OCI-LY3 (cell line): ENCODE data around the gene GSTM4.

Experiments used
- H2AFZ ChIP-seq: fragments of 200-600, 300-600 bp; shearing (Covaris generic); 2 replicates; pipeline ENCODE4 v1.6.0; 2014; ENCODE audit warnings: antibody characterized with exemption, low read depth, low read length
- H3K27ac ChIP-seq: fragments of 200-600, 300-600 bp; sonication (generic); 2 replicates; pipeline ENCODE4 v1.5.1; 2014; ENCODE audit warnings: mild to moderate bottlenecking, low read length, moderate library complexity, mixed read lengths
- H3K27me3 ChIP-seq: fragments of 200-600, 300-600 bp; sonication (generic); 2 replicates; pipeline ENCODE4 v1.6.1; 2014; ENCODE audit warnings: low read depth, low read length, mixed read lengths
- H3K36me3 ChIP-seq: fragments of 200-600, 300-600 bp; sonication (generic); replicated peaks from 2 replicates; pipeline ENCODE3; 2014; ENCODE audit warnings: low read depth, low read length, mixed read lengths
- H3K4me1 ChIP-seq: fragments of 300-600, 200-600 bp; sonication (generic); 2 replicates; pipeline ENCODE4 v1.6.1; 2014; ENCODE audit warnings: low read length, mixed read lengths
- H3K4me2 ChIP-seq: fragments of 200-600, 300-600 bp; sonication (generic); 2 replicates; pipeline ENCODE4 v1.6.1; 2014; ENCODE audit warnings: low read length, mixed read lengths
- H3K4me3 ChIP-seq: fragments of 300-600, 200-600 bp; sonication (generic); 2 replicates; pipeline ENCODE4 v1.5.1; 2014; ENCODE audit warnings: antibody characterized with exemption, mild to moderate bottlenecking, low read length, moderate library complexity
- H3K79me2 ChIP-seq: fragments of 300-600, 200-600 bp; shearing (Covaris generic); 2 replicates; pipeline ENCODE4 v1.6.1; 2014; ENCODE audit warnings: mild to moderate bottlenecking, low read length, mixed read lengths
- H3K9ac ChIP-seq: fragments of 300-600, 200-600 bp; shearing (Covaris generic); 2 replicates; pipeline ENCODE4 v1.6.0; 2014; ENCODE audit warnings: mild to moderate bottlenecking, low read length, moderate library complexity
- H3K9me3 ChIP-seq: fragments of 200-600, 300-600 bp; shearing (Covaris generic); 2 replicates; pipeline ENCODE4 v1.6.1; 2014; ENCODE audit warnings: low read length, mixed read lengths; ENCODE audit not compliant: insufficient read depth
- H4K20me1 ChIP-seq: fragments of 200-600, 300-600 bp; sonication (generic); 2 replicates; pipeline ENCODE4 v1.6.1; 2016; ENCODE audit warnings: low read length, mixed read lengths; ENCODE audit not compliant: insufficient read depth
- CTCF ChIP-seq: fragments of 200-600, 300-600 bp; sonication (generic); IDR thresholded peaks from 2 replicates; pipeline ENCODE4 v1.5.1; 2014; ENCODE audit warnings: antibody characterized with exemption, low read length, low read depth
- EZH2phosphoT487 ChIP-seq: fragments of 200-600 bp; shearing (Covaris generic); IDR thresholded peaks from 2 replicates; pipeline ENCODE4 v1.6.1; 2018; ENCODE audit warnings: antibody characterized with exemption, mixed run types, low read depth

Gene GSTM4

DNA sequence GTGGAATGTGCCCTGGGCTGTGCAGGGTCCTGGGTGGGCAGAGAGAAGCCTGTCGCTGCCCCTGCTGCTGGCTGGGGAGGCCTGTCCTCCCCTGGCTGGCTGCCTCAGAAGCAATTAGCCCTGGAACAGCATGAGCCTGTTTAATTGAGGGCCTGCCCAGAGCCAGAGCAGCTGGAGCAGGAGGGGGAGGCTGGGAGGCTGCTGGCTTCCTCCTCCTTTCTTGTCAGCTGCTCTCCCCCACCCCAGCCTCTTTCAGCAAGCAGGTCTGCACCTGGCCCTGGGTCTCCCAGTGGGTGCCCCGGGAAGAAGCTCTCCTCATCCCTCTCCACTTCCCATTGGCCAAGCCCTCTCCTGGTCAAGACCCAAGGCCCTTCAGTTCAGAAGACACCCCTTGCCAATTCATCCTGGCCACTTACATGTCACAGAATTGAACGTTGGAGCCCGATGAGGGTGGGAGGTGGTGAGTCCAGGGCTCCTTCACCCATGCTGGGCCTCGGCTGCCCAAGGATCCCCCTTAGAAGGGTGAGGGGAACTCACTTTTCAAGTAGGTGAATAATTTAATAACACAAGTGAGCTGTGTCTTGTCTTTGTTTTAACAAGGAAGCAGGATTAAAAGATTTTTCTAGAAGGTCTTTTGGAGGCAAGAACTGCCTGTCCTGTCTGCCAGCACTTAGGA lies 23.1 kb upstream of the GSTM4 start:
- no peak overlapping the region for H3K27ac ChIP-seq
- TF ChIP-seq CTCF (no peak), EZH2phosphoT487 (no peak)
- no peaks in the 10 kb centered on the region for H3K27me3 ChIP-seq
- H3K79me2 ChIP-seq: no peaks in the 10 kb centered on the region
- H2AFZ ChIP-seq: no peak overlapping the region
- H3K36me3 ChIP-seq: peaks cover 8% of the 10 kb centered on the region
- H3K4me3 ChIP-seq: no peak overlapping the region
- no peaks in the 10 kb centered on the region for H3K9me3 ChIP-seq
- H3K4me1 ChIP-seq: peaks cover 24% of the 10 kb centered on the region
- H3K4me2 ChIP-seq: no peak overlapping the region
- no peaks in the 10 kb centered on the region for H4K20me1 ChIP-seq
- no peak overlapping the region for H3K9ac ChIP-seq

DNA sequence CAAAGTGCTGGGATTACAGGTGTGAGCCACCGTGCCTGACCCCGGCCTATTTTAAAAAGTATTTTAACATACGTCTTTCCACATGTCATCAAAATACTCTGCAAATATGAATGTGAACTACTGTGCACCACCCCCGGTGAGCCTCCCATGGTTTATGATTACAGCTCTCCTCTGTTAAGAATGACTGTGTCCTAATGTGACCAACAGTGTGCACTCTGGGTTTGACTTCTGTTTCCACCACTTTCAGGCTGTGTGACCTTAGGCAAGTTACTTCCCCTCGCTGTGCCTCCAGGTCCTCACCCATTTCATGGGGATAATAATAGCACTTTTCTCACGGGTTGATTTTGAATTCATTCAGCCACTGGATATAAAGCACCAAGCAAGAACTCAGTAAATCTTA lies 21.6 kb upstream of the GSTM4 start:
- Histone ChIP-seq H3K4me3 (peak overlapping the region; percentile 53), H3K9ac (no peak overlapping the region; the same call in 1 of the 2 replicates), H3K9me3 (no peaks in the 10 kb centered on the region), H4K20me1 (no peaks in the 10 kb centered on the region), H3K27me3 (no peaks in the 10 kb centered on the region), H3K4me2 (peak overlapping the region; percentile 75), H3K27ac (peak overlapping the region; percentile 43; the same call in 1 of the 2 replicates), H3K79me2 (no peaks in the 10 kb centered on the region), H2AFZ (no peak overlapping the region), H3K36me3 (peaks cover 8% of the 10 kb centered on the region), H3K4me1 (peaks cover 24% of the 10 kb centered on the region)
- TF ChIP-seq EZH2phosphoT487 (no peak), CTCF (no peak)

- Histone ChIP-seq H3K9ac (peak overlapping the region; percentile 47; the same call in 1 of the 2 replicates), H3K27ac (peak overlapping the region; percentile 43; the same call in 1 of the 2 replicates)
Observed at GRCh38 chr1:109634771-109635750, 20.8 kb upstream of the GSTM4 start.

More at GRCh38 chr1:109634771-109635750, 20.8 kb upstream of the GSTM4 start:
- Histone ChIP-seq H3K4me3 (peak overlapping the region; percentile 53), H2AFZ (no peak overlapping the region; the same call in 1 of the 2 replicates), H3K4me1 (peaks cover 24% of the 10 kb centered on the region), H3K27me3 (no peaks in the 10 kb centered on the region), H3K36me3 (peaks cover 6% of the 10 kb centered on the region), H3K4me2 (peak overlapping the region; percentile 75), H3K79me2 (no peaks in the 10 kb centered on the region), H4K20me1 (no peaks in the 10 kb centered on the region), H3K9me3 (no peaks in the 10 kb centered on the region)
- TF ChIP-seq CTCF (no peak), EZH2phosphoT487 (no peak)
